ENCODE data around the gene TTC27.

DNA sequence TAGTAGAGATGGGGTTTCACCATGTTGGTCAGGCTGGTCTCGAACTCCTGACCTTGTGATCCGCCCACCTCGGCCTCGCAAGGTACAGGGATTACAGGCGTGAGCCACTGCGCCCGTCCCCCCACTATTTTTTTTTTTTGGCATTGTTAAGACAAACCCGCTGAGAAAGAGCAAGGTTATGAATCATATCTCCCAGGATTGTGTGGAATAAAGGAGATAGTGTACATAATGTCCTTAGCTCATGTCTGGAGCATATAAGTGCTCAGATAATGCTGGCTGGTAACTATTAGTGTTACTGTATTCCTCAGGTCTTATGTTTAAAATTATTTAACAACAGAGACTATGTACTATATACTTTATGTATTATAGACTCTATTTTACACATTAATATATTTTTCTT, 36.0 kb downstream of the TTC27 start:
- TF ChIP-seq, protein P1, sequence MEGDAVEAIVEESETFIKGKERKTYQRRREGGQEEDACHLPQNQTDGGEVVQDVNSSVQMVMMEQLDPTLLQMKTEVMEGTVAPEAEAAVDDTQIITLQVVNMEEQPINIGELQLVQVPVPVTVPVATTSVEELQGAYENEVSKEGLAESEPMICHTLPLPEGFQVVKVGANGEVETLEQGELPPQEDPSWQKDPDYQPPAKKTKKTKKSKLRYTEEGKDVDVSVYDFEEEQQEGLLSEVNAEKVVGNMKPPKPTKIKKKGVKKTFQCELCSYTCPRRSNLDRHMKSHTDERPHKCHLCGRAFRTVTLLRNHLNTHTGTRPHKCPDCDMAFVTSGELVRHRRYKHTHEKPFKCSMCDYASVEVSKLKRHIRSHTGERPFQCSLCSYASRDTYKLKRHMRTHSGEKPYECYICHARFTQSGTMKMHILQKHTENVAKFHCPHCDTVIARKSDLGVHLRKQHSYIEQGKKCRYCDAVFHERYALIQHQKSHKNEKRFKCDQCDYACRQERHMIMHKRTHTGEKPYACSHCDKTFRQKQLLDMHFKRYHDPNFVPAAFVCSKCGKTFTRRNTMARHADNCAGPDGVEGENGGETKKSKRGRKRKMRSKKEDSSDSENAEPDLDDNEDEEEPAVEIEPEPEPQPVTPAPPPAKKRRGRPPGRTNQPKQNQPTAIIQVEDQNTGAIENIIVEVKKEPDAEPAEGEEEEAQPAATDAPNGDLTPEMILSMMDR (IDR thresholded peaks at IDR 0.05): no peak
- TF ChIP-seq ZFX (IDR thresholded peaks at IDR 0.05; ENCODE audit: borderline replicate concordance): no peak

Measured in 22Rv1 (cell line).